Fibroblast of the aortic adventitia (primary cell): ENCODE results near the gene GLI3. TPM values are rescaled to one million over a fixed set of nuclear protein-coding genes. Genes with fewer than 3 reads are reported as not detected.

Experiments used
- DNase-seq: peaks from one replicate; pipeline ENCODE4 v3.0.0-alpha.2; 2010; ENCODE audit warnings: low read depth
- H3K4me3 ChIP-seq: 2 replicates; pipeline ENCODE4 v1.5.1; 2011; ENCODE audit warnings: low read depth, mild to moderate bottlenecking, control low read depth, low read length, moderate library complexity
- CTCF ChIP-seq: IDR thresholded peaks from 2 replicates; pipeline ENCODE4 v1.5.1; 2011; ENCODE audit warnings: mild to moderate bottlenecking, low read length, control low read depth, inconsistent platforms; ENCODE audit not compliant: insufficient read depth
- total RNA-seq: library from RNA; depleted of rRNA; stranded (reverse); fragments of >200 nt; gene quantifications from 2 replicates; pipeline ENCODE4 v1.2.3, GENCODE V29; 2012; ENCODE audit warnings: low replicate concordance

Gene GLI3
- 7.0 and 7.2 TPM in 2 replicates for total RNA-seq

- DNase-seq: peak; percentile 93
- peak within 1 kb of the TSS; percentile 89 for H3K4me3 ChIP-seq
- peak; percentile 45 for TF ChIP-seq CTCF
These were observed at the start of gene GLI3 for GRCh38 chr7:42236976-42237810. Gene GLI3, minus strand, starts transcription at chr7:42237209. Its CDS starts 13,956 bp downstream, at chr7:42223253.

GRCh38 chr7:42285383-42285824, 48.4 kb upstream of the GLI3 start:
- no peak for TF ChIP-seq CTCF
- H3K4me3 ChIP-seq: no peak overlapping the region
- DNase-seq: no peak

GRCh38 chr7:42283553-42283952, 46.5 kb upstream of the GLI3 start:
- TF ChIP-seq CTCF: no peak
- DNase-seq: peak; percentile 27
- H3K4me3 ChIP-seq: no peak overlapping the region

- no peak for TF ChIP-seq CTCF
- H3K4me3 ChIP-seq: no peak overlapping the region
- no peak for DNase-seq
These were observed 41.3 kb upstream of the GLI3 start for GRCh38 chr7:42278344-42278743.

- no peak for TF ChIP-seq CTCF
- peak; percentile 18 for DNase-seq
- no peak overlapping the region for H3K4me3 ChIP-seq
These were observed 37.0 kb upstream of the GLI3 start for GRCh38 chr7:42274053-42274452.

- TF ChIP-seq CTCF: peak; percentile 53
- no peak overlapping the region for H3K4me3 ChIP-seq
- DNase-seq: peak; percentile 31
These were observed 36.0 kb upstream of the GLI3 start for GRCh38 chr7:42272793-42273665.
